Measurements from ENCODE around the gene BRSK2.

DNA sequence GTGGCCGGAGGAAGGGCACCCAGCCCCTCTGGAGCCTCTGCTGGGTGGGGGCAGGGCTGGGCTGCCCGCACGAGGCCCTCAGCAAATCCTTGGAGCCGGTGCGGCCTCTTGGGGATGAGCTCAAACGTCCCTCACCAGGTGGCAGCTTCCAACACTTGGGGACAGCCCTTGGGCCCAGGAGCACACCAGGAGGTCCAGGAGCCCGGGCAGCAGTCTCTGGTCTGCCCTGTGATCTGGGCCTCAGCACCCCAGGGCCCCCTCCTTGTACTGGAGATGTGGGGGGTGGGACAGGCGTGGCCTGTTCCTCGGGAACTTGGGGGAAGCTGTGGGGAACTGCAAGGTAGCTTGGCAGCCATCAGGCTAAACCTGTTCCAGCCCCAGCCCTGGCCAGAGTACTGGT is 56.9 kb downstream of the BRSK2 start:
- no peak for TF ChIP-seq ZBTB7A (IDR thresholded peaks at IDR 0.05; ENCODE audit: low read depth)
- TF ChIP-seq EP300 (IDR thresholded peaks at IDR 0.05; ENCODE audit: borderline replicate concordance) = no peak
- TF ChIP-seq, protein P1, sequence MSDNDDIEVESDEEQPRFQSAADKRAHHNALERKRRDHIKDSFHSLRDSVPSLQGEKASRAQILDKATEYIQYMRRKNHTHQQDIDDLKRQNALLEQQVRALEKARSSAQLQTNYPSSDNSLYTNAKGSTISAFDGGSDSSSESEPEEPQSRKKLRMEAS (IDR thresholded peaks at IDR 0.05) = no peak
- TF ChIP-seq RAD21 (IDR thresholded peaks at IDR 0.05; ENCODE audit: low read depth) = no peak
